ENCODE data around the gene FASTK.
"Not testable (repeated sequence)": the region's sequence is repeated elsewhere in the genome, so short reads cannot be mapped to it uniquely, and the experiment has no call there.

Gene FASTK

DNA sequence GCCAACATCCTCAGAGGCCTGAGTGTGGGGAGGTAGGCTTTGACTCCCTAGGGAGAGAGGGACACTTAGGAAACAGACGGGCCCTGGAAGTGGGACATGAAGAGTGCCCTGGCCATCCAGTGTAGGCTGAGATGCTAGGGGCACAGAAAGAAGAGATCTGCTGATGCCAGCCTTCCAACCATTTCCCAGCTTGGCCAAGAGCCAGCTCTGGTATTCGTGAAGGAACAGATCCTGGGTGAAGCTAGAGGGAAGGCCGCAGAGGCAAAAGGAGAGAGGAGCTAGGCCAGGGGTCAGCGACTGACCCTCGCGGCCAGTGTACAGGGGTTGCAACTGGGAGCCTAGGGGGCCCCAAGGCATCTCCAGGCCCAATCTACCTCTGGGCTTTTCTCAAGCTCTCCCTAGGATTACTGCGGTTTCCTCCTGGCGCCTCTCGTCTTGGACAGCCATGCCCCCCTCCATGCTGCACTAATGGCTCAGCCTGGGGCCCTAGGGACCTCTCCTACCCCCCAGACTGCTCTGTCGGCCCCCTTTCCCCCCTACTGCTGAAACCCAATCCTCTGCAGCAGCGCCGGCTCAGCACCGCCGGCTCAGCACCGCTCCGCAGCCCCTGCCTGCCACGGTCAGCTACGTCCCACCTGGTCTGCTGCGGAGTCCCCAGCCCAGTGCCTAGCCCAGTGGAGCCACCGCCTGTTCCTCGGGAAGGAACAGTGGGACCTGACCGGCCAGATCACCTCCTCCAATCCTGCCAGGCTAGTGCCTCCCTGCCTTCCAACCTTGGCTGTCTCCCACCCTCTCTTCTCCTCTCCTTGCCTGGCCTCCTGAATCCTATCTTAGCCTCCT is 32.4 kb downstream of the FASTK start, which contains the start of gene ASIC3:
TSS of gene ASIC3 (plus strand) at position 556 of the 840 bp plus-strand sequence. CDS start 355 bp downstream, outside the sequence.
- DNase-seq (ENCODE audit: low read depth, low spot score) = no peak

DNA sequence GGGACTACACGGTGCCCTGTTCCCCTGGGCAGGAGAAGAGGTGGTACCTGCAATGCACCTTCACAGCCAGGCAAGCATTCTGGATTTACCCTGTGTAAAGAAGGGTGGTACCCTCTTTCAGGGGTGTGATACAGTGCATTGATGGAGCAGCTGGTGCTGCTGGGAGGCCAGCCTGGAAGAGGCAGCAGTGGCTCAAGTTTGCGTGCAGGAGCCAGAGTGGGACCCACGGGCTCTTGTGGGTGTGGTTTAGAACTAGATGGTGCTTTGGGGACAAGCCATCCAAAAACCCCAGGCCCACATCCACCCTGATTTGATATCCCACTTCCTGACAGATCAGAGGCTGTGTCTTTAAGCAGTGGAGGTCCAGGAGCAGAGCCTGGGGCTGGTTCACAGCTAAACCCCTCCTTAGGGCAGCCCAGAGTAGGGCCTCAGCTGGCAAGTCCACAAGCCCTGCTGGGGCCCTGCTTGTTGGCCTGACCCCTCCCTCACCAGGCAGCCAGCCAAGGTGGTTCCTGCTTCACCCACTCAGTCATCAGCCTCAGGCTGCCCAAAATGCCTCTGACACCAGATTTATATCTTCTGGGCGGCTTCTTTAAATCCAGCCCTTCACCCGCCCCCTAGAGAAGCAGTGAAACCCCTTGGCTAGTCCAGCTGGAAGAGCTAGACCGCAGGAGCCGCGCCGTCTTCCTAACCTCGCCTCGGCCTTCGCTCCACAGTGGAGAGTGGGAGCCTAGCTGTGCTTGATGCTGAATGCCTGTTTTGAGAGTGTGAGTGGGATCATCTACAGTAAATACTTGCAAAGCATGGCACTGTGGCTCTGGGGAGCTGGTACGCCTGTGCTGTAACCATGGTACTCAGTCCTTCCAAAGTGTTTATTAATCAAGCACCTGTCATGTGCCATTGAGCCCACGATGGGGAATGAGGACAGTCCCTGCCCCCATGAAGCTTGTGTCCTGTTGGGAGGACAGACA is 33.7 kb downstream of the FASTK start:
- no peak for DNase-seq (ENCODE audit: low read depth, low spot score)

- no peak for DNase-seq (ENCODE audit: low read depth, low spot score)
These were observed 34.6 kb downstream of the FASTK start for GRCh38 chr7:151045967-151046366.

DNA sequence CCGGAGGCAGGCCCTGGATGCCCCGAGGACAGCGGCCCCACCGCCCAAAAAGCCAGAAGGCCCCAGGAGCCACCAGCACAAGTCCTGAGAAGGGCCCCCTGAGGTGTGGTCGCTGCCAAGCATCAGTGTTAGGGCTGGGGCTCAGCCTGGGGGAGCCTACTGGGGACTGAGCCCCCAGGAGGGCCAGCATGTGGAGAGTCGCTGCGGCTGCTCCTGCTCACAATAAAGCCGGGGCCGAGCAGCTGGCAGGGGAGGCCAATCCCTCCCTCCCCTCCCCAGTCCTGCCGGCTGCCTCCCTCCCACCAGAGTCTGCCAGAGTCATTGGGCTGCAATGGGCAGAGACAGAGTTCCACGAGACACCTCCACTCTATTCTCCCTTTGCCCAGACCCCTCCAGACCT is 35.3 kb downstream of the FASTK start:
- DNase-seq (ENCODE audit: low read depth, low spot score) = no peak

- DNase-seq (ENCODE audit: low read depth, low spot score) = no peak
These were observed 36.6 kb downstream of the FASTK start for GRCh38 chr7:151043959-151044358.

DNA sequence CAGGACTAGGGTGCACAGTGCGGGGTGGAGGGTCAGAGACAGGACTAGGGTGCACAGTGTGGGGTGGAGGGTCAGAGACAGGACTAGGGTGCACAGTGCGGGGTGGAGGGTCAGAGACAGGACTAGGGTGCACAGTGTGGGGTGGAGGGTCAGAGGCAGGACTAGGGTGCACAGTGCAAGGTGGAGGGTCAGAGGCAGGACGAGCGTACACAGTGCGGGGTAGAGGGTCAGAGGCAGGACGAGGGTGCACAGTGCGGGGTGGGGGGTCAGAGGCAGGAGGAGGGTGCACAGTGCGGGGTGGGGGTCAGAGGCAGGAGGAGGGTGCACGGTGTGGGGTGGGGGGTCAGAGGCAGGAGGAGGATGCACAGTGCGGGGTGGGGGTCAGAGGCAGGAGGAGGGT is 37.2 kb downstream of the FASTK start:
- not testable (repeated sequence) for DNase-seq (ENCODE audit: low read depth, low spot score)

DNA sequence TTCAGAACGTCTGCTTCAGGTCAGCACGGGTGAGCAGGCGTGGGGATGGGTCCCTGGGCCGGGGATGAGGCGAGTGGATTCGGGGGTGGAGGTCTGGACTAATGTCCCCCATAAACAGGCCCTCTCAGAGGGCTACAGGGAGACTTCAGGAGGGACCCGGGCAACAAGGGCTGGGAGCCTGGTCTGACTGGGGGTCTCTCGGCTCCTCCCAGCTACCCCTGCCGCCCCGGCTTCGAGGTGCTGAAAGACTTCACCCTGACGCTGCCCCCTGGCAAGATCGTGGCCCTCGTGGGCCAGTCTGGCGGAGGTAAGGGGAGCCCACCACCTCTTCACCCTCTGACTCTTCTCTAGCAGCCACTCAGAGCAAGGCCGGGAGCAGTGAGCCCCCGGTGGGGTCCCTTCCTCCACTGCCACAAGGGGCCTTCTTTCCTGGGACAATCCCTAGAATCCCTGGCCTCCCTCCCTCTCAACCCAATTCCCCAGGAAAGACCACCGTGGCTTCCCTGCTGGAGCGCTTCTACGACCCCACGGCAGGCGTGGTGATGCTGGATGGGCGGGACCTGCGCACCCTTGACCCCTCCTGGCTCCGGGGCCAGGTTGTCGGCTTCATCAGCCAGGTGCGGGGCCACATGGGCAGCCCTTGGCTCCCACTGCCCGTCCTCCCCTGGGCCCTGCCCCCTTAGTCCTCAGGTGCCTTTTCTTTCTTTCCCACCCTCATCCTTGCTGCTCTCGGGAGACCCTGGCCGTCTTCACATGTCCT is 39.8 kb downstream of the FASTK start:
- DNase-seq (ENCODE audit: low read depth, low spot score) = no peak

- DNase-seq (ENCODE audit: low read depth, low spot score) = no peak
These were observed 40.6 kb downstream of the FASTK start for GRCh38 chr7:151039850-151040548.

- peak; percentile 49 for DNase-seq (ENCODE audit: low read depth, low spot score)
These were observed 41.4 kb downstream of the FASTK start for GRCh38 chr7:151038951-151039849.

- DNase-seq (ENCODE audit: low read depth, low spot score) = no peak
These were observed 44.7 kb downstream of the FASTK start for GRCh38 chr7:151035902-151036301.

GRCh38 chr7:151035026-151035717 is 45.4 kb downstream of the FASTK start:
- DNase-seq (ENCODE audit: low read depth, low spot score) = no peak

- no peak for DNase-seq (ENCODE audit: low read depth, low spot score)
These were observed 46.1 kb downstream of the FASTK start for GRCh38 chr7:151034312-151035025.

DNA sequence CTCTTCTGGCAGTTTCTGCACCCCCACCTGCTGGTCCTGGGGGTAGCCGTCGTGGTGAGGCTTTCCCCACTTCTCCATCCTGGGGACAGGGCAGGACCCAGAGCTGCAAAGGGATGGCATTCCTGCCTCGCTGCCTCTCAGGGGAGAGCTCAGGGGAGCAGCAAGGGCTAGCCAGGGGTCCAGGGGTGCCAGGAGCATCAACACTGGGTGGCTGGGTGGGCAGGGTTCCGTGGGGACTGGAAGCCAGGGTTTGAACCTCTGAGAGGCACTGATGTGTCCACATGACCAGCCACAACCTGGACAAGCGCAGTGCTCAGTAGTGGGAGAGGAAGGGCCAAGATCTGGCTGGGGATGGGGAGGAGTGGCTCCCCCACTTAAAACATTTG is 46.8 kb downstream of the FASTK start:
- no peak for DNase-seq (ENCODE audit: low read depth, low spot score)

DNA sequence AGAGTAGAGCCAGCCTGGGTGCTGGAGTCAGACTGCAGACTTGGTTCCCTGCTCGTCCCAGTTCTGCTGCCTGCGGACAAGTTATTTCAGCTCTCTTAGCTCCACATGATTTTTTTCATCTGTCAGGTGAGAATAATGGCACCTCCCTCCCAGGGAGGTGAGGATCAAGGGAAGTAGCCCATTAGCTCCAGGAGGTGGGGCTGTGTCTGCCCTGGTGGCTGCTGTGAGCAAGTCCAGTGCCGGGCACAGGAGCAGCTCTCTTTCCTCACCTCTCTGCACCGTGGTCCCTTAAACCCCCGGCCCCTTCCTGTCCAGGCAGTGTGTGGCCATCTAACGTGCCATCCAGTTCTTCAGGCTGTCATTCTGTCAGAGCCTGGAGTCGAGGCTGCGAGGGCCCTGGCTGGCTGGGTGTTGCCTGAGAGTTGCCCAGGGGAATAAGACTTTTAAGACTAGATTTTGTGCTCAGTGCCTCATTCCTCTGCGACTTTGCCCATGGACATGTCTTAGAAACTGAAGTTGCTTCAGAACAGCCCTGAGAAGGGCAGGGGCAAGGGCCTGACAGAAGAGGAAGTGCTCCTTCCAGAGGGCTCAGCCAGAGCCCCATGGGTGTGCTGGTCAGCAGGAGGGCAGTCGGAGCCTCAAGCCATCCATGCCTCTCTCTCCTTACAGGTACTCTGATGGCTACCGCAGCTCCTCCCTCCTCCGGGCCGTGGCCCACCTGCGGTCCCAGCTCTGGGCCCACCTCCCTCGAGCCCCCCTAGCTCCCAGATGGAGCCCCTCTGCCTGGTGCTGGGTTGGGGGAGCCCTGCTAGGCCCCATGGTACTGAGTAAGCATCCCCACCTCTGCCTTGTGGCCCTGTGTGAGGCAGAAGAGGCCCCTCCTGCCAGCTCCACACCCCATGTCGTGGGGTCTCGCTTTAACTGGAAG is 47.4 kb downstream of the FASTK start:
- no peak for DNase-seq (ENCODE audit: low read depth, low spot score)

GRCh38 chr7:151031011-151031410 is 49.6 kb downstream of the FASTK start:
- no peak for DNase-seq (ENCODE audit: low read depth, low spot score)

GRCh38 chr7:151028948-151029501 is 51.6 kb downstream of the FASTK start:
- no peak for DNase-seq (ENCODE audit: low read depth, low spot score)
